Stimulated activated CD8-positive, alpha-beta memory T cell treated with anti-CD3 and anti-CD28 coated beads, Interleukin-15, amount 100 ng/mL, for 4 hours (primary cell): ENCODE results near the gene ORAI2.
"Not testable (repeated sequence)": the region's sequence is repeated elsewhere in the genome, so short reads cannot be mapped to it uniquely, and the experiment has no call there.

ENCODE experiments used
- DNase-seq, 2 donors: peaks; one replicate each; pipeline ENCODE4 v3.0.0-alpha.2; 2020; ENCODE audit warnings: low read depth in 2 of 2

ORAI2 gene

DNA sequence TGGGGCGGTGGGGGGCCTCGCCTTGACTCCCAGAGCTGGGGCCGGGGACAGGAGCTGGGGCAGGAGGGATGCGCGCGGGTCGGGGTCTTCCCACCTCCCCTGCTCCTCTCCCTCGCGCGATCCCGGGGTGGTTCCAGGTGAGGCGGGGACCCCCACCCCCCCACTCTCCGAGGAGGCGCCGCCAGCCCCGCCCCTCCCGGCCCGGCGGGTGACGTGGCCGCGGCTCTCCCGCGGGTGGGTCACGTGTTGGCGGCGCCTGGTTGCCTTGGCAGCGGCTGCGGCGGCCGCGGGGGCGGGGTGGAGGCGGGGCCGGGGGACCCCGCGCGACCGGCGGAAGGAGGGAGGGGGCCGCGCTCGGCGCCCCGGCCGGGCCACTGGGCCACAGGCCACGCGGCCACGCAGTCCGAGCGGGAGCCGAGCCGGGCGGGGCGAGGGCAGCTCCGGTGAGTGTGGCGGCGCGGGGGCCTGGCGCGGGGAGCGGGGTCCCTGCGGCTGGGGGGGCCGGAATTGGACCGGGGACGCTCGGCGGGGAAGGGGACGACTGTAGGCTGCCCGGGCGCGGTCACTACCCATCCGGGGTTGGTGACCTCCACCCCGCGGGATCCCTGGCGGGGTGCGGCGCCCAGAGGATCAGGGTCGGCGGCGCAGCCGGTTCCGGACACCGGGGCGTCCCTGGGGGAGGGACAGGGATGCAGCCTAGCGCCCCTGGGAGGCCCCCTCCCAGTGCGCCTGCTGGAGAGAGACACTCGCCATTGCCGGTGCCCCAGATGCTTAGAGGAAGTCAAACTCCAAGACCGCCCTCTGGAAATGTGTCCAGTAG is at the start of gene ORAI2:
ORAI2 (plus strand) TSS at position 357 of the 820 bp plus-strand sequence. CDS start 5,382 bp downstream, outside the sequence.
- peak; percentile 74 to 83 for DNase-seq

DNA sequence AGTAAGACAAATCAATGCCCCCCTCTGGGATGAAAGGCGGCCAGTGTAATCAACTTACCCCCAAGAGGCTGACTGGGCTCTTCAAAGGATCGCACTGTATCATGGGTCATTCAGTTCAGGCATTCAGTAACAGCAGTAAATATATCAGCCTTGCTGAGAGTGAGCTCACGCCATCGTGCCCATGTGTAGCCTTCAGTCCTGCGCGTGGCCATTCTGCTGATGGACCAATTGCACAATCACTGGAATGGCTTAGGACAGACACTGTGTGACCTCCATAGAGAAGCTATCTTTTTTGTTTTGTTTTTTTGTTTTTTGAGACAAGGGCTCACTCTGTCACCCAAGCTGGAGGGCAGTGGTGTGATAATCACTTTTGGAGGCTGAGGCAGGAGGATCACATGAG is 46.3 kb upstream of the ORAI2 start:
- no peak for DNase-seq

DNA sequence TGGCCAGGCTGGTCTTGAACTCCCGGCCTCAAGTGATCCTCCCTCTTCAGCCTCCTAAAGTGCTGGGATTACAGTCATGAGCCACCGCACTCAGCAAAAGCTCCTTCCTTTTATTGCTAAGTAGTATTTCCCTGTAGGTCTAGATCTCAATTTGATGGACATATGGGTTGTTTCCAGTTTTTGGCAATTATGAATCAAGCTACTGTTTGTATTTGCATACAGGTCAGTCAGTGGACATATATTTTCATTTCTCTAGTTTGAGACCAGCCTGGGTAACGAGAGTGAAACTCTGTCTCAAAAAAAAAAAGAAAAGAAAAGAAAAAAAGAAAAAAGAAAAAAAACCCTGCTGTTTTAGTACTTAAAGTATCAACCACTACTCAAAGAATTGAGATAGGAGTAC is 43.6 kb upstream of the ORAI2 start:
- no peak for DNase-seq

DNA sequence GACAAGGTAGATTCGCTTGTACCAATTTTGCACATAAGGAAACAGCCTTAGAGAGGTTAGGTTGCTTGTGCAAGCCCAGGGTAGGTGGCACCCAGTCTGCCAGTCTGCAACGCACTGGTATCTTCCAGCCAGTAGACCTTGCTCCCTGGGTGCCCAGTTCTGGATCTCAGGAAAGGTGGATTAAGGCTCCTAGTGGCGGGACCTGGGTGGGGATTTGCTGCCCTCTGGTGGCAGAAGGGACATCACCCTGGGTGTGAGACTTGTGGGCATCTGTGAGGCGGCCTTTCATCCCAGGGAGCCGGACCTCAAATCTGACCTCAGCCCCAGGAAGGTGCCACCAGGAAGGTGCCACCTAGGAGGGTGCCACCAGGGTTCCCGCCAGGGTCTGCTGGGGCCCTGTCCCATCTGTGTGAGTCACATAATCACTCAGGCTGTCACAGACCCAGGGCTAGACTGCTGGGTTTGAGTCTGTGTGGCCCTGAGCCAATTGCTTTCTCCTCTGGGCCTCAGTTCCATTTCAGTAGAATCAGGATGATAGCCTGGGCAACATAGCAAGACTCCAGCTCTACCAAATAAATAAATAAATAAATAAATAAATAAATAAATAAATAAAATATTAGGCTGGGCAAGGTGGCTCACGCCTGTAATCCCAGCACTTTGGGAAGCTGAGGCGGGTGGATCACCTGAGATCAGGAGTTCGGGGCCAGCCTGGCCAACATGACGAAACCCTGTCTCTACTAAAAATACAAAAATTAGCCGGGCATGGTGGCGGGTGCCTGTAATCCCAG is 42.5 kb upstream of the ORAI2 start:
- DNase-seq = peak in 1 of 2 donors; percentile 23

DNA sequence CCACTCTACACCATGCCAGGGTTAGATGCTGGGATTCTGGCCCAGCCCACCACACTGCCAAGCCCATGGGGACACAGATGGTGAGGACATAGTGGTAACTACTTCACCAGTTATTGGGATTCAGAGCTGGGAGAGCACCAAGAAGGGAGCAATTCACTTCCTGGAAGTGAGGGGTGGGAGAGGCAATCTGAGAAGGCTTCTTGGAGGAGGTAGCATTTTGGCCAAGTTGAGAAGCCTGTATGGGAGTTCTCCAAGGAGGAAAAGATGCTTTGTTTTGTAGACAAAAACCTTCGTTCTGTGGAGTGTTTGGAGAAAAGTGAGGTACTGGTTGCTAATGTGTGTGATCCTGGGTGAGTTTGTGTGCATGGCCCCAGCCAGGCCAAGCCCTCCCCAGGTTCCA is 41.0 kb upstream of the ORAI2 start:
- DNase-seq = no peak

DNA sequence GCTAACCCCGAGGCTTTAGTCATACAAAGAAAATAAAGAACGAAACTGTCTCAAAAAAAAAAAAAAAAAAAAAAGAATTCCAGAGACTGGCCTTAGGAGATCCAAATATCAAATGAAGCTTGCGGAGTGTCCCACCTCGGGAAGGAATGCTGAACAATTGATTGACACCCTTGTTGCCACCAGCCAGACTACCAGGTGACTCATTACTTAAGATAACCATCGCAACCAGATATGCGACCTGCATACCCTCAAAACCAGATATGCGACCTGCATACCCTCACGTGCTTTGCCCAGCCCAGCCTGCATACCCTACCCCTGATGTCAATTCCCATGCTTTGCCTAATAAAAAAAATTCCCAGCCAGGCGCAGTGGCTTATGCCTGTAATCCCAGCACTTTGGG is 39.9 kb upstream of the ORAI2 start:
- DNase-seq = no peak

DNA sequence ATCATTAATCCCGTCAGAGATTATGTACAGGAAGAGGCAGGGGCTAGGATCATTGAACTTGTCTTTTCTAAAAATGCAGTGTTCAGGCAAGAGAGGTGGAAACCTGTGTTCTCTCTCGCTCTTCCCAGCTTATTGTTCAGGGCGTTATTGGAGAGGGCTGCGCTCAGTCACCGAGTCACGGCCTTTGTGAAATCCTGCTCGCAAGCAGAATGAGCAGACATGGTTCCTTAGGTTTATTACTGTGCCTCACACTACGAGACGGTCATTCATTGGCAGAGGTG is 37.8 kb upstream of the ORAI2 start:
- no peak for DNase-seq

DNA sequence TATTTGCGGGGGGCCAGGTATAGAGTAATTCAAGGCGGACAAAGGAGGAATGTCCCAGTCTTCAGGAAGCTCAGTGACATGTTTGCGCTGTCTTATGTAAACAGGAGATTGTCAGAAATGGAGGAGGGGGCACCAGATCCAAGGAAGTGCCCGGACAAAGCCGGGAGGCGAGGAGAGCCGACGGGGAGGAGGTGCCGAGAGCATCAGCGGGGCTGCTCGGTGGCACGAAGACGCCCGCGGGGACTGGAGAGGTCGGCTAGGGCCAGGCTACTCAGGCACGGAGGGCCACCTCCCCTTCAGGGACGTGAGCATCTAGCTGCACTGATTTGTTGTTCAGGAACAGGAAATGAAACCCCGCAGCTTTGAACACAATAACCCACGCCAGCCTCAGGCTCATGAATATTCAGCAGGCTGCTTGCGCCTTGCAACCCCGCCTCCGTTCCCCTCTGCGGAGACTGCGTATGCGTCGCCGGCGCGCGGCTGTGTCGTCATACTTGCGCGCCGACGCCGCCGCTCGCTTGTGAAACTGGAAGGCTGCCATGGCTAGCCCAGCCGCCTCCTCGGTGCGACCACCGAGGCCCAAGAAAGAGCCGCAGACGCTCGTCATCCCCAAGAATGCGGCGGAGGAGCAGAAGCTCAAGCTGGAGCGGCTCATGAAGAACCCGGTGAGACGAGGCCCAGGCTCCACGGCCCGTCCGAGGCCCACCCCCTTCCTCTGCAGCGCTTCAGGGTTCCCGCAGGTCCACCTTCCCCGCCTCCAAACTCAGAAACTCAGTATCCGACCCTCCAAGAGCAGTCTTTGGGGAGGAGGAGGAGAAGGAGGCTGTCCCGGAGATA is 37.3 kb upstream of the ORAI2 start, which contains the start of gene PRKRIP1:
PRKRIP1 (plus strand) TSS at position 491 of the 837 bp plus-strand sequence; CDS start at position 540, 49 bp downstream.
- DNase-seq = peak; percentile 66 to 78

DNA sequence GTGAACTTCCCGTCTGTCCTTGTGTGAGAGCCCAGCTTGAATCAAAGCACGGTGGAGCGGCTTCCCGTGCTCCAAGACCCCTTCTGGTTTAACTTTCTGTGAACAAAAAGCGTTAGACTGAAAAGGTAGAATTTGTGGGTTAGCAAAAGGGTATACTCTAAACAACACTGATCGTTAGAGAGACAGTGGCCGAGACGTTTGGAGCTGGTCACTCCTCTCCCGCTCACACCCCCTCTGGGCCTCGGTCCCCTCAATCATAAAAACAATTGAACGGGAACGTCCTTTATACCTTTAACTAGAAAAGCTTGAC is 36.7 kb upstream of the ORAI2 start:
- DNase-seq = no peak

DNA sequence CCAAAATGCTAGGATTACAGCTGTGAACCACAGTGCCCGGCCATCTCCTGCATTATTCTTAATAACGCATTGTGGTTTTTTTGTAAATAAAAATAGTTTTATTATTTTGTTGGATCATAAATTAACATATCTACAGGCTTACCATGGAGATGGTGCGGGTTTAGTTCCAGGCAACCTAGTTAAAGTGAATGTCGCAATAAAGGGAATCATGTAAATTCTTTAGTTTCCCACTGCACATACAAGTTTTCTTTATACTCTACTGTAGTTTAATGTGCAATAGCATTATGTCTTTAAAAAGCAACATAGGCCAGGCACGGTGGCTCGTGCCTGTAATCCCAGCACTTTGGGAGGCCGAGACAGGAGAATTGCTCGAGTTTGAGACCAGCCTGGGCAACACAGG is 34.8 kb upstream of the ORAI2 start:
- no peak for DNase-seq

DNA sequence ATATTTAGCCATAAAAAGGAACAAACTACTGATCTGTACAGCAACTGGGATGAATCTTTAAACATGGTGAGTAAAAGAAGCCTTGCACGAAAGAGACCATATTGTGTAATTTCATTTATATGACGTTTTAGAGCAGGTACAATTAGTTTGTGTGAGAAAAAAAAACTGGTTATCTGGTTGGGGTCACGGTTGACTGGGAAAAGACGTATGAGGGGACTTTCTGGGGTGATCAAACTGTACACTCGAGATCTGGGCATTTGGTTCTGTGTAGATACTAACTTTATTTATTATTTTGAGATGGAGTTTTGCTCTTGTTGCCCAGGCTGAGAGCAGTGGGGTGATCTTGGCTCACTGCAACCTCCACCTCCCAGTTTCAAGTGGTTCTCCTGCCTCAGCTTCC is 33.0 kb upstream of the ORAI2 start:
- no peak for DNase-seq

DNA sequence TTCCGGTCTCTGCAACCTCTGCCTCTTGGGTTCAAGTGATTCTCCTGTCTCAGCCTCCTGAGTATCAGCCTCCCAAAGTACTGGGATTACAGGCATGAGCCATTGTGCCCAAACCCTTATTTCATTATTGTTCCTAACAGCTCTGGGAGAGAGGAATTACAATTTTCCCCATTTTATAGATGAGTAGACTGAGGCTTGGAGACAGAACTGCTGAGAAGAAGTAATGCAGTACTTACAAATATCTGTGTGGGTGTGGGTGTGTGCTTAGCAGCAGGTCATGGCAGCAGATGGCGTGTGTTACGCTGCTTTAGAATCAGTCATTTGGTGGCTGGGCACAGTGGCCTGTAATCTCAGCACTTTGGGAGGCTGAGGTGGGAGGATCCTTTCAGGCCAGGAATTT is 29.8 kb upstream of the ORAI2 start:
- no peak for DNase-seq

DNA sequence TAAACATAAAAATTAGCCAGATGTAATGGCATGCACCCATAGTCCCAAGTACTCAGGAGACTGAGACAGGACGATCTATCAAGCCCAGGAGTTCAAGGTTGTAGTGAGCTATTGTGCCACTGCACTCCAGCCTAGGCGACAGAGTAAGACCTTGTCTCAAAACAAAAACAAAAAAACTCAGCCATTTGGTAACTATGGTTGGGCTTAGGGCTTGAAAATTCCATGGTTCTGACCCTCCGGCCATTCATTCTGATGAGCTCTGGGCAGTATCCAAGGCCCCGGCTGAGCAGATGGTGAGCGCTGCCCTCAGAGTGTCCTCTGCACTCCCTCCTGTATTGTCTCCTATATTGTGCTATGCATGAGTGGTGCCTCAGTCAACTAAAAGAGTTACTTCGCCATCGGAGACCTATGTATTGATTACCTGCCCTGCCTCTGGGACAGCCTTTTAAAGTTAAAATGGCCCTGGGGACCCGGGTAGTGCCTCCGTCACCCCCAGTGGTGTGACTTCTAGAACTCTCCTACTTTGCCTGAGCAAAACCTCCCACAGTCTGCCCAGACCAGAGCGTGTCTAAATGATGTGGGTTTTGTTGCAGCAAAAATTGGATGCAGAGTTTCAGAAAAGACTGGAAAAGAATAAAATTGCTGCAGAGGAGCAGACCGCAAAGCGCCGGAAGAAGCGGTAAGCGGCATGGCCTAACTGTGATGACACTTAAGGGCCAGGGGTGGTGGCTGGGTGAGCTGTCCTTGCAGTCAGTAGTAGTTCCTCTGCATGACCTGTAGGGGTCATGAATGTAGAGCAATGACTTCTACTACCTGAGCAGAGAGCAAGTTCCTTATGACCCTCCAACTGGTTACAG is 29.1 kb upstream of the ORAI2 start:
- DNase-seq = no peak

DNA sequence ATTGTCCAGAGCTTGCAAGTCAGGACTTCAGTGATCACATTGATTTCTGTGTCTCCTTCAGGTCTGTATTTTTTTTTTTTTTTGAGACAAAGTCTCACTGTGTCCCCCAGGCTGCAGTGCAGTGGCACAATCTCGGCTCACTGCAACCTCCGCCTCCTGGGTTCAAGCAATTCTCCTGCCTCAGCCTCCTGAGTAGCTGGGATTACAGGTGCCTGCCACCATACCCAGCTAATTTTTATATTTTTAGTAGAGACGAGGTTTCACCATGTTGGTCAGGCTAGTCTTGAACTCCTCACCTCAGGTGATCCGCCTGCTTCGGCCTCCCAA is 28.6 kb upstream of the ORAI2 start:
- not testable (repeated sequence) for DNase-seq

DNA sequence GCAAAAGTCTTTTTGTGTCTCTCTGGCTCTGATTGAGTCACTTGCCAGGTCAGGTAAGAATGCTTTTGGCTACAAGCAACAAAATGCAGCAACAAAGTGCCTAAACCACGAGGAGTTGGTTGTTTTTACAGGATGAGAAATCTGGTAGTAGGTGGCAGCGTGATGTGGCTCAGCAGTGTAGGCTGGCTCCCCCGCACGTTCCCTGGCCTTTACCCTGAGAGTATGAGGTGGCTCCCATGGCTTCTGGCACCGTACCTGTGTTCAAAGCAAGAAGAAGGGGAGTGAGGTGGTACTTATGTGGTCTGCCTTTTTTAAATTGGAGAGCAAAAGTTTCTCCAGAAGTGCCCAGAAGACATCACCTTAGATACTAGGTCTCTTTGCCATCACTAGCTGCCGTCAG is 25.5 kb upstream of the ORAI2 start:
- no peak for DNase-seq

DNA sequence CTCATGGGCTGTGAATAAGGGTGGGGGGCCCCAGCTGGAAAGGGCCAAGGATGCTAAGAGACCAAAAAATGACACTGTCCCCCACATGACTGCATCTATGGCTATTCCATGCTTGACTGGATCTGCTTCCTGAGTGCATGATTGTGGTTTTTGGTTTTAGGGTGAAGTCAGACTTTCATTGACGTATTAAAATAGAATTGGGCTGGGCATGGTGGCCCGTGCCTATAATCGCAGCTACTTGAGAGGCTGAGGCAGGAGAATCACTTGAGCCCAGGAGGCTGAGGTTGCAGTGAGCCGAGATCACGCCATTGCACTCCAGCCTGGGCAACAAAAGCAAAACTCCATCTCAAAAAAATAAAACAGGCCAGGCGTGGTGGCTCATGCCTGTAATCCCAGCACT is 24.8 kb upstream of the ORAI2 start:
- DNase-seq = not testable (repeated sequence)

DNA sequence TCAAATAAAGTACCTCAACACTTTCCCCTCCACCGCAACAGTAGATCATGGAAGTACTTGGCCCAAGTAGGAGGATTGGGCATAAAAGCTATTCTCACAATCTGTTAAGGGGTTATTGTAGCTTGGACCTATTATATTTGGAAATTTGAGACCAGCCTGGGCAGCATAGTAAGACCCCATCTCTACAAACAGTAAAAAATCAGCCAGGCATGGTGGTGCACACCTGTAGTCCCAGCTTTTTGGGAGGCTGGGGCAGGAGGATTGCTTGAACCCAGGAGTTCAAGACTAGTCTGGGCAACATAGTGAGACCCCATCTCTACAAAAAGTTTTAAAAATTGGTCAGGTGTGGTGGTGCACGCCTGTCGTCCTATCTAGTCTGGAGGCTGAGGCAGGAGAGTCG is 24.0 kb upstream of the ORAI2 start:
- DNase-seq = no peak

DNA sequence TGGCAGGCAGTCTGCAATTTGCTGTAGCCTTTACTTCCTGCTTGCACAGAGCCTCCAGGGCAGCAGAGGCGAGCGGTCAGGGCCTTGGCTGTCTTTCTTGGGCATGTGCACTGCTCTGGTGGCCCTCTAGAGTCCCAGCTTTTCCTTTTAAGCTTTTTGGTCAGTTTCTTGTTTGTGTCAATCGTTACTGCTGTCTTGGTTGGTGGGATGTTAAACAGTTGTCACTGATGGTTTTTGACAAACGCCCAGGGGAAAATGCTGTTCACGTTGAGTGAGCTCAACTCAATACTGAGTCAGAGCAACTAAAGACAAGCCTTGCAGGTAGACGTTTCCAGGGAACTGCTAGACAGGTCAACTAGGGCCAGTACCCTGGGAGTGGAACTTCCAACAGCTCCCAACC is 23.3 kb upstream of the ORAI2 start:
- DNase-seq = no peak

DNA sequence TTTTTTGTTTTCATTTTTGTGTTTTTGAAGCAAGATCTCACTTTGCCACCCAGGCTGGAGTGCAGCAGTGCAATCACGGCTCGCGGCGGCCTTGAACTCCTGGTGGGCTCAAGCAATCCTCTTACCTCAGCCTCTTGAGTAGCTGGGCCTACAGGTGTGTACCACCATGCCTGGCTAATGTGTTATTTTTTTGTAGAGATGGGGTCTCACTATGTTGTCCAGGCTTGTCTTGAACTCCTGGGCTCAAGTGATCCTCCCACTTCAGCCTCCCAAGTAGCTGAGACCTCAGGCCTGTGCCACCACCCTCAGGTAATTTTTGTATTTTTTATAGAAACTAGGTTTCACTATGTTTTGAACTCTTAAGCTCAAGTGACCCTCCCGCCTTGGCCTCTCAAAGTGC is 22.5 kb upstream of the ORAI2 start:
- DNase-seq = no peak

DNA sequence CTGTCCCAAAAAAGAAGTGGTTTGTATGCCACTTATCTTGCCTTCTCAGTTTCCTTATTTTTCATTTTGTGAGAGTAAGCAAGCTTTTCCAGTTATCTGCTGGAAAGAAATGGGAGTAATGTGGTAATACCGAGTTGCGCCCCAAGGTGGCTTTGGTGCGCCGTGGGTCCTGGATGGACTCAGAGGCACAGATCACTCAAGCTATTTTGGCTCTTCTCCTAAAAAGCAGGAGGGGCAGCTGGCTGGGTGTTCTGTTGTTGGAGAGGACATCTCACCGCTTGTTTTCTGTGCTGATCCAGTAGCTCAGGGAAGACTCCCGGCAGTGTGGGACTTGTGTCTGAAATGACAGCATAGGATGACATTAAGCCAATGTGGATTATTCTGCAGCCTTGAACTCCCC is 20.8 kb upstream of the ORAI2 start:
- no peak for DNase-seq

DNA sequence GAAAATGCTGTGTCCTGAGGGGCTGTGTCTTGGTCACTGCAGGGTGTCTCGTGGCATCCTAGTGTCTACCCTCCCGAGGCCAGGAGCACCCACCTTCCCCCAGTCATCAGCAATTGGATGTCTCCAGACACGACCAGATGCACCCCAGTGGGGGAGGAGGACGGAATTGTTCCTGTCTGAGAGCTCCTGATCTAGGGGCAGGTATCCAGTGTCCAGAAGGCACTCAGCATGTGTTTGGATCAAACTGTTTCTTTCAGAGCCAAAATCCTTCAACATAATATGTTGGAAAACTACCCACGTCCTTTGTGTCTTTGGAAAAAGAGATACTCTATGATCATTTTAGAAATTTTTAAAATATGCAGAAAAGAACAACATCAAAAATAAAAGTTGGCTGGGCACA is 20.3 kb upstream of the ORAI2 start:
- DNase-seq = no peak

DNA sequence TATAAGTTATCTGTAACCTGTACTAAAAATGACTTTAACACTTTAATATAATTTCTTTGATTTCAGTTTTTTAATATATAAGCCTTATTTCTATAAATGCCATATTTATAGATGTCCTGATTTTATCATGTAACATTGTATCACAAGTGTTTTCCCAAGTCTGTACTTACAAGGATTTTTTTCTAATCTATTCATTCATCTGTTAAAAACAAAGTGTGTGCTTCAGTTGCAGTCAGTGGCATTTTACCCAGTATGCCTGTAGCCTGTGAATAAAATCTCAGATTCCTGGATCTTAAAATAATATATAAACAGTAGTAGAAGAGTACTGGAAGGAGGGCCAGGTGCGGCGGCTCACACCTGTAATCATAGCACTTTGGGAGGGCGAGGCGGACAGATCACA is 19.8 kb upstream of the ORAI2 start:
- no peak for DNase-seq
